Measurements from ENCODE around the gene TMEM186. TPM values are rescaled to one million over a fixed set of nuclear protein-coding genes. Genes with fewer than 3 reads are reported as not detected.
"Not testable (repeated sequence)": the region's sequence is repeated elsewhere in the genome, so short reads cannot be mapped to it uniquely, and the experiment has no call there.

TMEM186 gene, protein sequence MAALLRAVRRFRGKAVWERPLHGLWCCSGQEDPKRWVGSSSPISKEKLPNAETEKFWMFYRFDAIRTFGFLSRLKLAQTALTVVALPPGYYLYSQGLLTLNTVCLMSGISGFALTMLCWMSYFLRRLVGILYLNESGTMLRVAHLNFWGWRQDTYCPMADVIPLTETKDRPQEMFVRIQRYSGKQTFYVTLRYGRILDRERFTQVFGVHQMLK
- 5.9 TPM for total RNA-seq

DNA sequence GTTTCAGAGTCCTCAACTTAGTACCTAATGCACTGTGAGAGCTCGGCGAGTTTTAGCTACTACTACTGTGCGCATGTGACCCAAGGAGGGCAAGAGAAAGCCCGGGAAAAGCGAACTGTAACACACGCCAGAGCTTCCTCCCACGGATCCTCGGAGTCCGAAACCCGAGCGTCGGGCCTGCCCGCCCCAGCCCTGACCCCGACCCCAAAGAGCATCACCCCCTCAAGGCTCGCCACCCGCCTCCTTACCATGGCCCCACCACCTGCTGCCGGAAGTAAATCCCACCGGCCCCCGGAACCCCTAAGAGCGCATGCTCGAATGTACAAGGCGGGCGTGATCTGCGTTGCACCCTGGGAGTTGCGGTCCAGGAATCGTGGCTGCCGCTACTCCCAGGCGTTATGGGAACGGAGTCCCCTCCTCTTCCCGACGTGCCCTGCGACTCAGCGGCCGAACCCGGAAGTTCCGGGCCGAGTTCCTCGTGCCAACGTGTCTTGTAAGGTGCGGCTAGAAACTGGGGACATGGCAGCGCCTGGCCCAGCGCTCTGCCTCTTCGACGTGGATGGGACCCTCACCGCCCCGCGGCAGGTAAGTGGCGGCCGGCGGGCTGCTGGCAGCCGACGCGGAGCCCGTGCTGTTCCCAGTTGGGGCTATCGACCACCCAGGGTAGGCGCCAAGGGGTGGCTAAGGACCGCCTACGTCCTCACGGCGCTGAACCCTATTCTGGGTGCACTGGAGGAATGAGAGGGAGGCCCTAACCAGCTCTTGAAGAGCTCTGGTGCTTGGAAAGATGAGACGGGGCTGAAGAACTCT, at the start of gene TMEM186, which contains the start of gene PMM2:
Gene TMEM186, minus strand, starts transcription at position 276 of the 810 bp plus-strand sequence. Its CDS starts 25 bp downstream, at position 251.
Gene PMM2, plus strand, starts transcription at position 476 of the 810 bp plus-strand sequence. Its CDS starts 44 bp downstream, at position 520.
- DNase-seq = peak; percentile 99

DNA sequence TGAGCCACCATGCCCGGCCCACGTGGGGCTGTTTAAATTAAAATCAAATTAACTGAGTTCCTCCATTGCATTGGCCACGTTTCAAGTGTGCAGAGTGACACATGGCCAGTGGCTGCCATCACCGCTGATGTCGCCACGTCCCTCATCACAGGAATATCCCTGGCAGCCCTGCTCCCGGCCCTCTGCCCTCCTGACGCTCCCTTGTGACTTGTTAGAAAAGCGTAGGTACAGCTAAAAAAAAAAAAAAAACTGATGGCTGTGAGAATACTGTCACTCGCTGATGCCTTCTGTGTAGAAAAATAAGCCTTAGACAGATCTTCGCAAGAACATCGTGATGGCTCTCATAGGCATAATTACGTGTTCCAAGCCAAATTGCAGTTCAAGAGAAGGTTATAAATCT, 49.7 kb upstream of the TMEM186 start:
- no peak for DNase-seq

DNA sequence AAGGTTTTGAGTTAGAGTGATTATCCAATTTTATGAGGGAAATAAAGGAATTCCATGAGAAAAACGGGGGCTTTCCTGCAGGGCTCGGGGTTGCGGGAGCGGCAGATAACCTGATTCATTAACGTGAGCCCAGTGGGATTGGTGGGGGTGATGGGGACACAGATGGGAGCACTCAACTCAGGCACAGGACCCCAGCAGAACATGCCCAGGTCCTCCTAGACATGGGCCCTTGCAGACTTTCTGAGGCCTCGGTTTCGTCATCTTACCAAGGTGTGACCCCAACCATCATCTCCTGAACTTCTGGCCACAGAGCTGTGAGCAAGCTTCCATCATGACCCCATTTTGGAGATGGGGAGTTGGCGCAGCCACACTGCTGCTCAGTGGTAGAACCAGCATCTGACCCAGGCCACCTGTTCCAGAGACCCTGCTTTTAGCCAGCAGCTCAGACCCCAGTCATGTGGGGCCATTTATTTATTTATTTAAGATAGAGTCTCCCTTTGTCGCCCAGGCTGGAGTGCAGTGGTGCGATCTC, 49.0 kb upstream of the TMEM186 start:
- no peak for DNase-seq

DNA sequence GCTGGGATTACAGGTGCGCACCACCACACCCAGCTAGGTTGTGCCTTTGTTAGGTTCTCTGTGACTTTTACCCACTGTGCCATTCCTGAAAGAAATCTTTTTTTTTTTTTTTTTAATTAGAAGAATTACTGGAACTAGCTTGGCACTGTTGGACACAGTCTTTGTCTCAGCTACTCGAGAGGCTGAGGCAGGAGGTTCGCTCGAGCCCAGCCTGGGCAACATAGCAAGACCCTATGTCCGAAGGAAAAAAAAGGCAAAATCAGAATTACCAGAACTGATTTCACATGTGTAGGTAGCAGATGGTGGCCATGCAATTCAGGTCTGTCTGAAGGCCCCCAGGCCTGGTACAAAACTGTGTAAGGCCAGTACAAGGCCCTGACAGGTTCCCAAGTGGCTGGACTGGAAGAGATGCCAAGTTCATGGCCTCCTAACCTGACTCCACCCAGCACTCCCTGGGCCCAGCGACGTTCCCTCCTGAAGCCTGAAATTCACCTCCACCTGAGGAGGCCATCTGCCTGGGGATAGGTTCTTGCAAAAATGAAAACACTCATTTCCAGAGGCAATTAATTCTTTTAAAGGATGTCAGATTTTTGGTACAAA, 48.4 kb upstream of the TMEM186 start:
- no peak for DNase-seq

DNA sequence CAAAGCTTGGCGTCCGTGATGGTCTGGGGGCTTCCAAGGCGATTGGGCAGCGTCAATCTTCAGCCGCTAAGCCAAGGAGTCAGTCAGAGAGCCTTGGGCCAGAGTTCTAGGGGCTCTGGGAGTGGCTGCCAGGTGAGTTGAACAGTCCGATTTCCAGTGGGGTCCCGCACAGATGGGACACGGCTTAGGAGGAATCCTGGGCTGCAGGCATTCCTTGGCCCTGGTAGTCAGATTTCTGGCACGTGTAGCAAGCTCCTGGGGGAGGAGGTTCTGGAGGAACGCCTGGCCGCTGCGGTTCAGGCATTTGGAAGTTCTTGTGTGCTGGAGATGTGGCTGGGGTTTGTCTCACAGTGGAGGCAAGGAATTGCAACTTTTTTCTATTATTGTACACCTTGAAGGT, 45.9 kb upstream of the TMEM186 start:
- DNase-seq = not testable (repeated sequence)

DNA sequence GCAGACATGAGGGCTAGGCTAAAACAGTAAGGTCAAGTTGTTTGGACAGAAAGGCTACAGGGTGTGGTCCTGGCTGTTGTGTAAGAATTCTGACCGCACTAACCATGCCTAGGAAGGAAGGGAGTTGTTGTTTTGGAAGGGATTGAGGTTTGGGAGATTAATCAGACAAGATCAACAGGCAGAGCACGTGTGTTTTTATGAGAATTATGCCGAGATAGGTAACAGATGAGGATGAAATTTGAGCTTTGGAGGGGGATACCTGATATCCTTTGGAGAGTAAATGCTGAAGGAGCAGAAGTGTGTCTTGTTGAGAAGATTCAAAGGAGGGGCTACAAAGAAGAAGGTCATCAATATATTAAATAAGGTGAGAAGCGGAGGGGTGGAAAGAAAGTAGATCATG, 44.6 kb upstream of the TMEM186 start:
- not testable (repeated sequence) for DNase-seq

DNA sequence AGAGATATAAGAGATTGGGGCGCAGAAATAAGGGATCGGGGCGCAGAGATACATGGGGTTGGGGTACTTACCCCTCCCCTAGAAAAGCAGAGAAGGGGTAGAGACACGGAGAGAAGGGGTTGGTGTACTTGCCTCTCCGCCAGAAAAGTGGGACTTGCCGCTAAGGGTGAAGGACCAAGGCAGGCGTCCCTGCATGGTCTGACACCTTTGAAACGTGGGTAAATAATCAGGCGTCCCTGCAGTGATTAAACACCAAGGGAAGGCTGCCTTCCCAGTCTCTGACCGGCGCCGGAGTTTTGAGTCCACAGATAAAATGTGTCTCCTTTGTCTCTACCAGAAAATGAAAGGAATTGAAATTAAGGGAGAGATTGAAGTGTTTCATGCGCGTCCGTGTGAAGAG, 40.2 kb upstream of the TMEM186 start:
- not testable (repeated sequence) for DNase-seq

DNA sequence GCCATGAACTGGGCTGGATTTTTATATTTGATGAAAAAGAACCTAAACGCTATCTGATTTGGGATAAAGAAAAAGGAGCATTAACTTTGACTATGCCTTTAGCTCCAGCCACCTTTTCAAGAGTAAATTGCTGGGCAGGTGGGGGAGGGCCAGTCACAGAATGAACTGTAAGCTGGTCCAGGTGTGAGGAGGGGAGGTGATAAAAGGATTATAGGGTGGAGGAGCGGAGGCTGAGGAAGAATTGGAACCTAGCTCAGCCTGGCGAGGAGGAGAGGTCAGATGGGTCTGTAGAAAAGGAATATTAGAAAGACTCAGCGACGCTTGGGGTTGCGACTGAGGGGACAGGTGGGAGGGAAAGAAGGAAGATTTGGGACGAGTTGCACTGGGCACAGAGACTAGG, 39.4 kb upstream of the TMEM186 start:
- DNase-seq = not testable (repeated sequence)

DNA sequence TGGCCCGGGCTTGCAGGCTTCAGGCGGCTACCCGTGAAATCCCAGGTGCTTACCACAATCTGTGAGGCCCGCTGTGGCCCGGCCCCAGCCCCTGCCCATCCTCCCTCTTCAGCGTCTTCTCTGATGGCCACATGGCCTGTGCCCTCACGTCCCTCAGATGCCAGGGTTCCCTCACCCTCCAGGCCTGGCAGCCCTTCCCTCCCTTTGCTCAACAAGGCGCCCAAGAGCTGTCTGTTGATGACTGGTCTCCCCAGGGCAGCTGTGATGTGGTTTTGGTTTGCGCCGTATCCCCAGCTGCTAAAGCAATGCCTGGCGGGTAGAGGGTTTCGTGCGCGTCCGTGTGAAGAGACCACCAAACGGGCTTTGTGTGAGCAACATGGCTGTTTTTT, 35.3 kb upstream of the TMEM186 start:
- no peak for DNase-seq

DNA sequence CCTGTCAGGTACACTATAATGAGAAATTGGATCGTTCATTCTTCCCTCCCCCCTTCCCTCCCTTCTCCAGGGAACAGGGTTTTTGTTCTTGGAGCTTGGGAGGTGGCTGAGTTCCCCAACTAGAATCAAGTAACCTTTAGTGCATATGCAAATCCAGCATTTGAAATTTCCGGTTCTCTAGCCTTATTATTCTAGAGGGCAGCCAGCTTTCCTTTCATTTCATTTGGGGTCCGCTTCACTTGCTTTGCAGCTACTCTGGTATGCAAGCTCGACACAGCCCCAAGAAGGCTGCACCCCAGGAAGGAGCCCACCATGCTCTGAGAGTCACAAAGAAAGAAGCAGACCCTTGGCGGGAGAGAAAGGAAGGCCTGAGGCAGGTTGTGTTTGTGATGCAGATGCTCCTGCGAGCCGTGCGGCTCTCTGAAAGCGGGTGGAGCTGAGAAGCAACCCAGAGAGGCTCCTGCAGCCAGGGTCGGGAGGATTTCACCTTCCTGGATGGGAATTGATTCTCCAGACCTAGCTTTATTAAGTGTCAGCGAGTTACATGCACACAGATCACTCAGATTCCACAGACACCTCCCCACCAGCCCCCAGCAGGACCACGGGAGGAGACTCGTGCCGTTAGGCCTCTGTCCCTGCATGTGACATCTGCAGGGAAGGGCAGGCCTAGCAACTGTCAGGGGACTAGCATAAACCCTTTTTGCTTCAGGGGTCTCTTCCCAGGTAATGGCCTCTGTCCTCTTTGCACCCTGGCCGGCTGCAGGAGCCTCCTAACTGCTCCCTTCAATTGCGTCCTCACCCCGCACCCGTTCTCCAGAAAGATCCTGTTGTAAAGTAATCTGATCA, 34.7 kb upstream of the TMEM186 start:
- DNase-seq = no peak

DNA sequence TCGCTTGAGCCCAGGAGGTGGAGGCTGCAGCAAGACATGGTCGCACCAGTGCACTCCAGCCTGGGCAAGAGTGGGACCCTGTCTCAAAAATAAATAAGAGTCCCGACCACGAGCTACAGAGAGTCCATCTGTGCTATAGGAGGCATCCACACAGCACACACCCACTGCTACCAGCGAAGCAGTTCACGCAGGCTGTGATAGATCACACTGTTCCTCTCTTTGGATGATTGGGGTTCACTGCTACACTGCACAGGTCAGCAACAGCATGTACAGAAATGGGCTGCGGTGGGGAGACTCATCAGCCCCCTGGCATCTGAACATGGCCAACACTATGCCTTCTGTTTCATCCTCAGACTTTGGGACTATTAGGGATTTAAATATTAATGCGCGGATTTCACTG, 34.0 kb upstream of the TMEM186 start:
- no peak for DNase-seq

DNA sequence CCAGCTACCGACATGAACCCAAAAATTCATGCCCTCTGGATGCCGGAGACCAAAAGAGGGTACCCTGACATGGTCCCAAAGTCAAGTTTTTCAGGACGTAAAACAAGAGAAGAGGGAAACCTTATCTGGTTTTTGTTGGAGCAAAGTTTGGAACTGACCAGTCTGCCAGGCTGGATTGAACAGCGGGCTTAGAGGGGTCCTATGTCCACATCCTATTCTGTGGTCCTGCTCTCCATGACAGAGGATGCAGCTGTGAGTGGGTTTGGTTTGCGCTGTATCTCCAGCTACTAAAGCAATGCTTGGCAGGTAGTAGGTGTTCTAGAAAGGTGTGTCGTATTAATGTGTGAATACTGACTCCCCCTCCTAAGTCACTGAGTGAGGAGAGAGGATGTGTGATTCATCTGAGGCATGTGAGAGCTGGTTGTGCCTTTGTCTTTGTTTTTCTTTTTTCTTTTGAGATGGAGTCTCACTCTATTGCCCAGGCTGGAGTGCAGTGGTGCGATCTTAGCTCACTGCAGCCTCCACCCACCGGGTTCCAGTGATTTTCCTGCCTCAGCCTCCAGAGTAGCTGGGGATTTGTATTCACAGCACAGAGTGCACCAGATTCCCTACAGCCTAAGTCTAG, 31.2 kb upstream of the TMEM186 start:
- no peak for DNase-seq

DNA sequence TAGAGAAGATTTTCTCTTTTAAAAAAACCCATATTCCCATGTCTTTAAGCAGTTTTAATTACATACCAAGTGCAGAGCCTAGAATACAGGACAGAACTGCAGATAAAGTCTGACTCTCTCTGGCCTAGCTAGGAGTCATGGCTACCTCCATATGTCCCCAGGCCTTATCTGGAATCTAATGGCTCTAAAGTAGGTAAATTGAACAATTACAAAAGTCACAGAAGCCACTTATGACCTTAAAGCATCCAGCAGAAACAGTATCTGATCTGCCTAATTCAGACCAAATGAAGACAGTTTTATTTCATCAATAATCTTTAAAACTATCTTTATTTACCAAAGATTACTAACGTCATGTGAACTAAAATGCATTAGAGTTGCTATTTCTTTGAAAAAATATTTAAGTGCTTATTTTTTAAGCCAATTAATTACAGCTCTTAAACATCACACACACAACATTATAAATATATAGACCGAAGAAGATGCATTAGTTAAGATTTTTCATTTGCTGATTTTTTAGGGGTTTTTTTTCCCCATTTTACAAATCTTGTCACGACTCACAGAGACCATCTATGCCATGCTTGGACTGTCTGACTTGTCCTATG, 28.9 kb upstream of the TMEM186 start:
- DNase-seq = no peak

DNA sequence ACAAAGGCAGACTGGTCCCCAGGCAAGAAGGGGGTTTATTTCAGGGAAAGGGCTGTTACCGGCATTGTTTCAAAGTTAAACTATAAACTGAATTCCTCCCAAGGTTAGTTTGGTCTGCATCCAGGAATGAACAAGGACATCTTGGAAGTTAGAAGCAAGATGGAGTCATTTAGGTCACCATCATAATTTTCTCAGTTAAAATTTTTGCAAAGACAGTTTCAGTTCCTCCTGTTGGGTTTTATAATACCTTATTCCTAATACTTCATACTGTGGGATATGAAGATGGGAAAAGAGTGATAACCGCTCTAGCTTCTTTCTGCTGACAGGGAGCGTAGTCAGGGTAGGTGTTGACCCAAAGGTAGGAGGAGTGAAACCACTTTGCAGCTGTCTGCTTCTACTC, 25.0 kb upstream of the TMEM186 start:
- DNase-seq = no peak

DNA sequence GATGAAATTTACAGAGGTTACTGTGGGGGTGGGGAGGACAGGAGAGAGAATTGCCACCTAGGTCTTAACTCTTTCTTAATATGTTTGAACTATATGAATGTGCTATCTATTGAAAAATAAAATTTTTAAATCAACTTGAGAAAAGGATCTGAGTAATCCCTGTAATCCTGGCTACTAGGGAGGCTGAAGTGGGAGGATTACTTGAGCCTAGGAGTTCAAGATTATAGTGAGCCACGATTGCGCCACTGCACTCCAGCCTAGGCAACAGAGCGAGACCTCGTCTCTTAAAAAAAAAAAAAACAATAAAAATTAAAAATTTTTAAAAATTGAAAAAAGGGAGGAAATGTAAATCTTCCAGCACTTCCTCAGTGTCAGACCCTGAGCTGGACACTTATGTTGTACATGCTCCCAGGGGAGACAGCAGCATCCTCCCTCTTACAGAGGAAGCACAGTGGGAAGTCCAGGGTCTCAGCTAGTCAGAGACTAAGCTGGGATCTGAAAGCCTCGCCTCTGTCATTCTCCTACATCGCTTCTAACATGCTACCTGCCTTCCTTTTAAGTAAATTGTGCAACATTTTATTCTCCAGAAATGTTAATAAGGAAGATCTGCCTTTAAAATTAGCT, 22.1 kb upstream of the TMEM186 start:
- DNase-seq = no peak

DNA sequence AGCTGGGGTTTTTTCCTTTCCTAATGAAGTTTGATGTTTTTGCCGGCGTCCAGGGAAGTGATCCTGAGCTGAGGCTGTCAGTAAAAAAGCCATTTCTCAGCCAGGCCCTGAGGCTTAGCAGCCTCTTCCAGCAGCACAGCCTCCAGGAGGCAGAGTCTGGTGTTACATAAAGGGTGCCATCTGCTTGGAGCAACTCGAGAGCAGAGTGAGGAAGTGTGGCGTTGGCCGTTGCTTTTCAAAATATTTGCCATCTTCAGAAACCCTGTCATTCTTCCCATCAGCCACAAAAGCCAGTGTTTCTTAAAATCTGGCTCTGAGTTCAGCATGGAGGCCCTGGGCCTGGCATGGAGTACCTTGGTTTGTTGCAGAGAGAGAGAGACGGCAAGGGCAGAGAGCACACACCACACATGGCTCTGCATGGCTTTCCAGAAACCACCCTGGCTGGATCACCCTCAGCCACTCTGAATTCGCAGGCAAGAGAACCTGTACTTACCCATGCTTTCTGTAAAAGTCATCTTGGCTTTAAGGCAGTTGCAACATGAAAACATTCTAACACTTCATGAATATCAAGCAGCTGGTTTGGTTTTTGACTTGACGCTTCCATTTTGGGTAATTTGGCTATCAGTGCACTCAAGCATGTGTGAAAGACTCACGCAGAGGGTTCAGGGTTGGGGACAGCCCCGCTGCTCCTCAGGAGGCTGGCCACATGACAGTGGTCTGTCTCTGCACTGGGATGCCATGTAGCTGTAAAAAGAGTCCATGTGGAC, 21.2 kb upstream of the TMEM186 start:
- DNase-seq = no peak

DNA sequence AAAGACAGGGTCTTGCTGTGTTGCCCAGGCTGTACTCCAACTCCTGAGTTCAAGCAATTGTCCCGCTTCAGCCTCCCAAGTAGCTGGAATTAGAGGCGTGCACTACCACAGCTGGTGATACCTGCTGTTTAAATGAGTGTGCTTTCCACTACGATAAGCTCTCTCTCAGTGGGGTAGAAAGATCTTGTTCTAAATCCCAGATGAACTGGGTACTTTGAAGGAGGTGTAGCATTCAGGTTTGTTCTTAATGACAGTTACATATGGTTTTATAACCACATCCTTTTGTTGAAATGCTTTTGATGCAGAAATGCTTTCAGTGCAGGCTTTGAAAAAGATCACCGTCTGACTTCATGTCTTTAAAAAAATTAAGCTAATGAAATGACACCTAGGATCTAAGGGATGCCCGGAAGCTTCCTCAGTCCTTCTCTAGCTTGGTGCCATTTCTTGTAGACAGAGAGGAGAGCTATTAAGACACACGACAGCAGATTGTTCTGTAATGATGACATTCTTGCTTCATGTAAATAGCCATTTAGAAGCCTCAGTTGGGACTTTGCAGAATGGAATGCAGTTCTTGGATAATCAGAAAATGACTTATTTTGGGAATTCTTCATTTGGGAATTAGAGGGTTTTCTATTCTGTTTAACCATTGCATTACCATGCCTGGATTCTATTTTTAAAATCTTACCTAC, 19.7 kb upstream of the TMEM186 start:
- no peak for DNase-seq

DNA sequence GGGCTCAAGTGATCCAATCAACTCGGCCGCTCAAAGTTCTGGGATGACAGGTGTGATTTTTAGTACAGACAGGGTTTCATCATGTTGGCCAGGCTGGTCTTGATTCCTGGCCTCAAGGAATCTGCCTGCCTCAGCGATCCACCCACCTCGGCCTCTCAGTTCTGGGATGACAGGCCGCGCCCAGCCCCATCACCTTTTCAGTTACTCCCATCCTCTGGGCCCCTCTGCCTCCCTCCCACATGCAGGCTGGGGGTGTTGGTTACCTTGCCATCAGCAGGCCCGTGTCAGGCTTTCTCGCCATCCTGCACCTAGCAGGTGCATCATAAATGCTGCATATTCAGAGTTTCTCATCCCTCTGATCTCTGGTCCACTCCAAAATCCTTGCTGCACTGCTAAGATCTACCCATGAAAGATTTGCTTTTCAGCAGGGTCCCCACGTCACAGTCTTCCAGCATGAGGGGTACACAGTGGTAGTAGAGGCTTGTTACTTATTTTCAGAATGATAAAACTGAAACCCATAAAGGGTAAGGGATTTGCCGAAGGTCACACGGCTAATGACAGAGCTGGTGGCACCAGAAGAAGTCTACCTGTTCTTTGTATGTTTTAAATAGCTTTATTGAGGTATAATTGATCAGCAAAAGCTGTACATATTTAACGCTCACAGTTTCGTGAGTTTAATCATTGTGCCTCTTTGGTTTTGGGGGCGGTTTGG, 16.8 kb upstream of the TMEM186 start:
- no peak for DNase-seq

Data from tongue (tissue), 2 donors.